Esophagus (tissue), 2 donors: ENCODE data around the gene NCAM2. TPM values are rescaled to one million over a fixed set of nuclear protein-coding genes. Genes with fewer than 3 reads are reported as not detected.

Experiments used
- H3K27ac ChIP-seq, 2 donors: one replicate each; pipeline ENCODE4 v1.5.1; 2013; ENCODE audit warnings: low read depth in 2 of 2, mild to moderate bottlenecking in 2 of 2, inconsistent platforms in 1 of 2, low read length in 1 of 2, moderate library complexity in 1 of 2
- H3K27me3 ChIP-seq, 2 donors: one replicate each; pipeline ENCODE4 v1.6.1; 2013; ENCODE audit warnings: low read length in 2 of 2, control low read depth in 1 of 2, mild to moderate bottlenecking in 1 of 2; ENCODE audit not compliant: insufficient read depth in 2 of 2, control insufficient read depth in 1 of 2
- H3K36me3 ChIP-seq, 2 donors: one replicate each; pipeline ENCODE4 v1.6.1; 2013; ENCODE audit warnings: low read length in 1 of 2; ENCODE audit not compliant: control insufficient read depth in 2 of 2, insufficient read depth in 2 of 2
- H3K4me1 ChIP-seq, 2 donors: one replicate each; pipeline ENCODE4 v1.6.1; 2013; ENCODE audit warnings: low read length in 1 of 2; ENCODE audit not compliant: control insufficient read depth in 2 of 2, insufficient read depth in 2 of 2
- H3K4me3 ChIP-seq, 2 donors: one replicate each; pipeline ENCODE4 v1.5.1; 2013; ENCODE audit warnings: low read length in 2 of 2, mild to moderate bottlenecking in 2 of 2, low read depth in 1 of 2, moderate library complexity in 1 of 2
- H3K9me3 ChIP-seq, 2 donors: one replicate each; pipeline ENCODE4 v1.6.1; 2013; ENCODE audit warnings: mild to moderate bottlenecking in 2 of 2, low read depth in 1 of 2, low read length in 1 of 2, moderate library complexity in 1 of 2; ENCODE audit not compliant: control insufficient read depth in 2 of 2, insufficient read depth in 1 of 2
- WGBS, 2 donors: extraction: QIAGEN DNeasy Blood & Tissue Kit; methylation state at CpG; one replicate each; pipeline ENCODE4 v1.1.7; 2013; 5-methylcytosine and 5-hydroxymethylcytosine counted together
- polyA plus RNA-seq, 2 donors: library from polyadenylated mRNA; stranded (reverse); fragments of 200-250 nt; gene quantifications; one replicate each; pipeline ENCODE4 v1.2.3, GENCODE V29; 2013
- donor health status: healthy with polysubstance abuse.
- donor health status: Bipolar disorder and iron deficiency.

The NCAM2 gene
- polyA plus RNA-seq, 2 donors: 0.04 to 0.08 TPM

DNA sequence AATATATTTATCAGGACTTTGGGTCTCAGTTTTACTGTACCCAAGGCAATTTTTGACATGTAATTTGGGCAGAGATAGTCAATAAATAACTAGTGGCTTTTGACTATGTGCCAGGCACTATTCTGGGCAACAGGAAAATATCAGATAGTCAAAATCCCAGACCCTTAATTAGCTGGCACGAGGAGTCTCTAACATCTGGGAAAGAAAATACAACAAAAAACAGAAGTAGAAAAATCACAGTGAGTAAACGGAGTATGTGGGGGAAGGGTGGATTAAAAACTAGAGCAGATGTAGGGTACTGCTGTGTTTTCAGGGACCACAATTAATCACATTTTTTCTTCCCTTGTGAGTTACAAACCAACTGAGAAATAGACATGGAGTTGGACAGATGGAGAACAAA lies 217.8 kb downstream of the NCAM2 start:
- no peak overlapping the region for H3K4me3 ChIP-seq
- WGBS, 2 donors: 50 to 54% methylated on average over 2 of the region's 2 CpGs
- H3K9me3 ChIP-seq: no peaks in the 10 kb centered on the region
- H3K27ac ChIP-seq: no peak overlapping the region
- H3K36me3 ChIP-seq: no peaks in the 10 kb centered on the region
- H3K4me1 ChIP-seq: no peaks in the 10 kb centered on the region
- no peaks in the 10 kb centered on the region for H3K27me3 ChIP-seq

DNA sequence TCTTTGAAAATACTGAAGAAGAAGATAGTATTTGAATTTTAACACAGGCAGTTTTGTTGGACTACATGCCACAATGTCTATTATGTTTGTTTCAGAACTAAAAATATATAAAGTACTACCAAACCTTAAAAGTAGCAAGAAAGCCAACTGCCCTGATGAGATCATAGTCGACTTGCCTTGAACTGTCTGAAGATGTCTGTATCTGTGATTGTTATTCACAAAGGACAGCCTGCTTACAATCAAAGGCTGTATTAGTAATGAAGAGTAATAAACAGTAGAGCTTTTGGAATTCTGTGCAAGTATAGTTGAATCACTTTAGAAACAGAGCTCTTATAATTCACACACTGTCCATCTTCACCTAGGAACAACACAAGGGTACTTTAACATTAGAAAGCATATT lies 228.3 kb downstream of the NCAM2 start:
- Histone ChIP-seq H3K4me3 (no peak overlapping the region), H3K4me1 (no peaks in the 10 kb centered on the region), H3K27me3 (no peaks in the 10 kb centered on the region), H3K27ac (no peak overlapping the region), H3K36me3 (no peaks in the 10 kb centered on the region), H3K9me3 (no peaks in the 10 kb centered on the region)
- 54 to 67% methylated on average over 1 of the region's 1 CpG for WGBS, 2 donors

DNA sequence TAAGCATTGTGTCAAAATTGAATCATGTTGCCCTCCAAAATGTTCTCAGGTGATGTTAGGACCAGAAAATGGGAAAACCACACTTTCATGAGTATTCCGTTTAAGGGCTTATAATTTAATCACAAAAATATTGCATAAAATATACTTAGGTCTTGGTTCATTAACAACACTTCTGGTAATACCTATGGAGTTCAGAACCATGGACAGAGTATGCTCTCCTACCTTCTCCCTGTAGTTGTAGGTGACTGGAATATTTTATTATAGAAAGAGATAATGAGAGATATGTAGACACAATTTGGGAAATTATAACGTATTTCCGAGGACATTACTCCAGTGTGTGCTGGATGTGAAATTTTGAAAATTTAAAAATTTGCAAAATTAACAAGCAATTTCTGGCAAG lies 232.5 kb downstream of the NCAM2 start:
- Histone ChIP-seq H3K4me3 (no peak overlapping the region), H3K27me3 (no peaks in the 10 kb centered on the region), H3K9me3 (no peaks in the 10 kb centered on the region), H3K4me1 (no peaks in the 10 kb centered on the region), H3K36me3 (no peaks in the 10 kb centered on the region), H3K27ac (no peak overlapping the region)
- 51 to 58% methylated on average over 3 of the region's 3 CpGs for WGBS, 2 donors

DNA sequence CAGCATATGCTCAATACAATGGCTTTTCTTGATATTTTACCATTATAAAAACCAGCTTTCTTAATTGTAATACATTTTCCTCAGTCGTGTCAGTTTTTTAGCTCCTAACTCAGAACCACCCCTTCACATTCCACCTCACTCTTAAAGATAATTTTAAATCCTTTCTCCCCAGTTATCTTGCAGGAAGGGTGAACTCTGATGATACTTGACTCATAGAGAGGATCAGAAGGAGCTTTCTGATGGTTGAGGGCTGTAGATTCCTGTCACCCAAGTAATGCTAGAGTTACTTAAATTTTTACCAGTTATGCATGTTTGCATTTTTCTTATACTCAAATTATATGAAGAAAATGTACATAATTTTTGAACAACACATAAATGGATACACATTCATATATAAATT lies 233.7 kb downstream of the NCAM2 start:
- Histone ChIP-seq H3K27ac (no peak overlapping the region), H3K4me1 (no peaks in the 10 kb centered on the region), H3K4me3 (no peak overlapping the region), H3K36me3 (no peaks in the 10 kb centered on the region), H3K27me3 (no peaks in the 10 kb centered on the region), H3K9me3 (no peaks in the 10 kb centered on the region)
- 20 to 22% methylated on average over 1 of the region's 1 CpG for WGBS, 2 donors

DNA sequence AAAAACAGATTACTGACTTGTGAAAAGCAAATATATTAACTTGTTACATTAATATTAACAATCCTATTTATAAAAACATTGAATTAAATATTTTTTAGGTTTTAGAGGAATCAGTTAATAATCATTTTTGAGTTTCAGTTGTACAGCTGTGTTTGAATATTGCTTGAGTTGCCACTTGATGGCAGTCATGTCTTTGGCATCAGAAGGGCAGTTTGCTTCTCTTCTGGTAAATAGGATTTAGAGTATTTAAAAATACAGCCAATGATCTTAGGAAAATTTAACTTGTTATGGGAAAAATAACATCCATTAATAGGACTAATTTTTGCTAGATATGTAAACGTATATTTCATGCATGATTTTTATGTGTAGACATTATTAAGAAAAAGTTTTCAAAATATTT lies 234.1 kb downstream of the NCAM2 start:
- WGBS, 2 donors: 8 to 15% methylated on average over 1 of the region's 1 CpG
- H3K27me3 ChIP-seq: no peaks in the 10 kb centered on the region
- H3K4me3 ChIP-seq: no peak overlapping the region
- H3K9me3 ChIP-seq: no peaks in the 10 kb centered on the region
- H3K27ac ChIP-seq: no peak overlapping the region
- no peaks in the 10 kb centered on the region for H3K36me3 ChIP-seq
- H3K4me1 ChIP-seq: no peaks in the 10 kb centered on the region

DNA sequence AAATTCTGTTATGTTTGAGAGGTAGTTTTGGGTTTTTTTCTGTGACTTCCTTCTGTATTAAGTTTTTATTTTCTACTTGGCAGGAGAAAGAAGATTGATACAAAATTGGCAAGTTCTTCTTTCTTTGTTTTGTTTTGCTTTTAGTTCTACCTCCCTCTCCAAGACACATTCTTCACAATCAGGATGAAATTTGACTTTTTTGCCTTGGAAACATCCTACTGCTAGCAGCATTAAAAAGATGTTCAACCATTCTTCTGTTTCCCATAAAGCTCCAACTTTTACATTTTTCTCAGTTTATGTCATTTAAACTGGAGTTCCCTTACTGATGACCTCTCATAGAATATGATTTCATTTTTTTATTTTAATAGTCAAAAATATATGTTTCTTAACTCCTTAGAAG lies 234.8 kb downstream of the NCAM2 start:
- Histone ChIP-seq H3K4me1 (no peaks in the 10 kb centered on the region), H3K36me3 (no peaks in the 10 kb centered on the region), H3K4me3 (no peak overlapping the region), H3K27ac (no peak overlapping the region), H3K27me3 (no peaks in the 10 kb centered on the region), H3K9me3 (no peaks in the 10 kb centered on the region)

DNA sequence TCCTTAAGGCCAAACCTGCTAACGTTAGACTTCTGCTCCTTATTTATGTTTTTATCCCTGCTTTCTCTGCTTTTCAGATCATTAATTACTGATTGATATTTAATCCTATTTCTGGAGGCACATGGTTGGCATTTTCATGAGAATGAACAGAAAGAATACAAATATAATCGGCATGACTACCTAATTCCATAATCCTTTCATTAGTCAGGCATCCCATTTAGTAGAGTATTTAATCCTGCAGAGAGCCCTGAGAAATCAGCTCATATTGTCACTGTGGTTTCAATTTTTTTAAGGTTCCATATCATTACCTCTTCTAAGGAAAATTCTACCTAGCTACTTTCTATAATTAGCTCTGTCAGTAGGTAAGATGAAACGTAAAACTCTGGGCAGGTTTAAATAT lies 238.8 kb downstream of the NCAM2 start:
- H3K4me1 ChIP-seq: no peaks in the 10 kb centered on the region
- no peaks in the 10 kb centered on the region for H3K9me3 ChIP-seq
- 65% methylated on average over 3 of the region's 3 CpGs for WGBS, 2 donors
- H3K27ac ChIP-seq: no peak overlapping the region
- no peaks in the 10 kb centered on the region for H3K27me3 ChIP-seq
- H3K36me3 ChIP-seq: no peaks in the 10 kb centered on the region
- no peak overlapping the region for H3K4me3 ChIP-seq

DNA sequence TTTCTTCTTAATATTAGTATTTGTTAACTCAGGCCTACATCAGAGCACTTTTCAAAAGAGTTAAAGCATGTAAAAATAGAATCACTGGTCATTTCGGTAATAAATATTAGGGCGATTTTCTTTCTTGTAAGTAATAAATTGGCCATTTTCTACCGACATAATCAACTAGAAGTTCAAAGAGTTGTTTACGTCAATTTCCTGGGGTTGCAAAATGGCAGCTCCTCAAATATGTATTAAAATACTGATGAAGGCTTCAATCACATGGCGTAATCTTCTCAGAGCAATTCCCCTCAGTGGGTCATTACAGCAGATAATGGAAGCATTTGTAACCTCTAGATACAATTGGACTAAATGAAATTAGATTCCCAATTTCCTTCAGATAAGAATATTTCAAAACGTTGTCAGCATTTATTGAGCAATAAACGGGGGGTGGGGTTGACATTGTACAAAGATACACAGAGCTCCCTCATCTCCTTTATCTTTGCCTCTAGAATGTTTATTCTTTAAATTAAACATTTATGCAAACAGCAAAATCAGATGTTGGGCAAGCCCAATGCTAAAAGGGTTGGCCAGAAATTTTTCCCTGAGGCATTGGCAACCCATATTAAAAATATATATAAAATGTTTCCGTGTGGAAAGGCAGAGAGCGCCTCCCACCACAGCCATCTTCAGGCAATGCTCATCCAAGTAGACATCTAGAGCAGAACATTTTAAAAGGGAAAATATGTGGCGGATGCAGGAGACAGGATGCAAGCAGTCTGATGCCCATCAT lies 240.6 kb downstream of the NCAM2 start:
- Histone ChIP-seq H3K9me3 (no peaks in the 10 kb centered on the region), H3K36me3 (no peaks in the 10 kb centered on the region), H3K27me3 (peaks cover 0 to 2% of the 10 kb centered on the region in 2 donors), H3K27ac (no peak overlapping the region), H3K4me3 (no peak overlapping the region), H3K4me1 (no peaks in the 10 kb centered on the region)
- 83% methylated on average over 10 of the region's 10 CpGs for WGBS, 2 donors

DNA sequence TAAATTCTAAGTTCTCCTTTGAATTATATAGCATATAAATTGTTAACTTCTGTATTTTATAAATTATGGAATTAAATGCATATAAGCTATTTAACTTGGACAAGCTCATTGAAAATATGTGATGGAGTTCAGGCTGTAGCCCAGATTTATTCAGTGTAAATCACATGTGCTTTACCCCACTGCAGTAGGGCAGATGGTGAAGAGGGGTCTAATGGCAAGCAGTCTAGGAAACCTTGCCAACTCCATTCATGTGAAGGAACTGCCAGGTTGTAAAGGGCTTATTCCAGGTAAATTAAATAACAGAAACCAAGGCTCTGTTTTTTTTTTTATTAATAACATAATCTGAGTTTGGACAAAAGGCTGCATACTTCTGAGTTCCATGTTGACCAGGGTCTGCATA lies 243.2 kb downstream of the NCAM2 start:
- no peaks in the 10 kb centered on the region for H3K9me3 ChIP-seq
- H3K27me3 ChIP-seq: peaks cover 0 to 2% of the 10 kb centered on the region in 2 donors
- no peak overlapping the region for H3K27ac ChIP-seq
- no peaks in the 10 kb centered on the region for H3K4me1 ChIP-seq
- H3K36me3 ChIP-seq: no peaks in the 10 kb centered on the region
- no peak overlapping the region for H3K4me3 ChIP-seq

DNA sequence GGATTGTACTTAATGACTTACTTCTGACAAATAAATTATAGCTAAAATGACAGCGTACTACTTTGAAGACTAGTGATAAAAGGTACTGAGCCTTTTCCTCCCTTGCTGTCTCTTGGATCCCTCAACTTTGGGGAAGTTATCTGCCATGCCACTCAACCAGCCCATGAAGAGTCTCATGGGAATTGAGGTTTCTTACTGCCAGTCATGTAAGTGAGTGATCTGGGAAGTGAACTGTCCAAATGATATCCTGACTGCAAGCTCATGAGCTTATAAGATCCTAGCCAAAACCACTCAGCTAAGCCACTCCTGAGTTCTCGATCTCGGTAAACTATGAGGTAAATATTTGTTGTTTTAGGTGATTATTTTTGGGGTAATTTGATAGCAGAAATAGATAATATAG lies 247.8 kb downstream of the NCAM2 start:
- no peak overlapping the region for H3K4me3 ChIP-seq
- H3K27ac ChIP-seq: no peak overlapping the region
- no peaks in the 10 kb centered on the region for H3K4me1 ChIP-seq
- no peaks in the 10 kb centered on the region for H3K36me3 ChIP-seq
- peaks cover 0 to 2% of the 10 kb centered on the region in 2 donors for H3K27me3 ChIP-seq
- 90 to 93% methylated on average over 3 of the region's 3 CpGs for WGBS, 2 donors
- no peaks in the 10 kb centered on the region for H3K9me3 ChIP-seq
